AG04449 (cell line): ENCODE data around the gene MS4A10.

Source experiments
- CTCF ChIA-PET: fragments of 350-600 bp; formaldehyde crosslinking; extraction: SDS; loops from one replicate; lab custom pipeline; 2021; ENCODE audit warnings: antibody characterized with exemption; lab: Yijun Ruan, JAX
- POLR2A ChIA-PET: fragments of 400-600, 350-600 bp; formaldehyde crosslinking; extraction: SDS; loops from one replicate; lab custom pipeline; 2020; ENCODE audit warnings: antibody characterized with exemption, inconsistent platforms; lab: Yijun Ruan, JAX
- DNase-seq: peaks from one replicate; pipeline ENCODE4 v3.0.0-alpha.2; 2010; ENCODE audit warnings: low read depth, low spot score
- H3K4me3 ChIP-seq: 2 replicates; pipeline ENCODE4 v1.5.1; 2011; ENCODE audit warnings: low read depth, mild to moderate bottlenecking, control low read depth, low read length
- TF ChIP-seq, protein P1 (sequence below): IDR thresholded peaks from one replicate; pipeline ENCODE4 v1.5.1; 2011; ENCODE audit warnings: mild to moderate bottlenecking, moderate library complexity, low read length, control low read depth, inconsistent platforms; ENCODE audit not compliant: insufficient read depth; ENCODE audit errors: missing control alignments

MS4A10 gene

DNA sequence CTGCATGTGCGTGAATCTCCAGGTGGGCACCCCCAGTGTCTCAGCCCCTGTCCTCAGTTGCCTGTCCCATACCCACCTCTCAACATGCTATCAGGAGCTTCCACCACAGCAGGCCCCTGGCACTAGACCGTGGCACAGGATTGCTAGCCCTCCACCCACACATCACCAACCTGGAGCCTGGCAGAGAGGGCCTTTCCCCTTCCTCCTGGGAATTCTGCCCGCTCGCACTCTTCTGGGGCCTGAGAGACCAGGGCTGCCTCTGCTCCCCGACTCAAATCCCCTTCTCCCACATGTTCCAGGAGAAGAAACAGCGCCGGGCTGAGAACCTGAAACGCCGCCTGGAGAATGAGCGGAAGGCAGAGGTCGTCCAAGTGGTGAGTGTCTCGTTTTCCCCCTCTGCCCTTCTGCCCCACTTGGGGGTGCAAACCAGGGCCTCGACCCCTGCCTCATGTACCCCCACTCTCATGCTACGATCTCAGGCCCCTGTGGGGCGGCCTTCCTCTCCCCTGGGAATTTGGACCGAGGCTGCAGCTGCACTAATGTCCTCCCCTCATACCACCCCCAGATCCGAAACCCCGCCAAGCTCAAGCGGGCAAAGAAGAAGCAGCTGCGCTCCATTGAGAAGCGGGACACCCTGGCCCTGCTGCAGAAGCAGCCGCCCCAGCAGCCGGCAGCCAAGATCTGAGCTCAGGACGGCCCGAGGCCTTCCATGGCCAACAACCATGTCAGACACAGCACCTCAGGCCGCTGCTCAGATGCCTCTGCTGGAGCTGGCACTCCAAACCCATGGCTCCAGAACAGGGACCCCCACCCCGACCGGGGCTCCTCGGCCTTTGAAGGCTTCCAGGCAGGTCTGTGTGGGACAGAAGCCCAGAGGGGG is 64.7 kb downstream of the MS4A10 start:
- H3K4me3 ChIP-seq: no peak overlapping the region
- ChIA-PET POLR2A (no interaction called here), CTCF (interaction anchor here (29.1 kb wide), 1 partner anchor 46 kb away, joined by 1087 read pairs; the partner anchor contains the start of gene PRPF19)
- TF ChIP-seq, protein P1, sequence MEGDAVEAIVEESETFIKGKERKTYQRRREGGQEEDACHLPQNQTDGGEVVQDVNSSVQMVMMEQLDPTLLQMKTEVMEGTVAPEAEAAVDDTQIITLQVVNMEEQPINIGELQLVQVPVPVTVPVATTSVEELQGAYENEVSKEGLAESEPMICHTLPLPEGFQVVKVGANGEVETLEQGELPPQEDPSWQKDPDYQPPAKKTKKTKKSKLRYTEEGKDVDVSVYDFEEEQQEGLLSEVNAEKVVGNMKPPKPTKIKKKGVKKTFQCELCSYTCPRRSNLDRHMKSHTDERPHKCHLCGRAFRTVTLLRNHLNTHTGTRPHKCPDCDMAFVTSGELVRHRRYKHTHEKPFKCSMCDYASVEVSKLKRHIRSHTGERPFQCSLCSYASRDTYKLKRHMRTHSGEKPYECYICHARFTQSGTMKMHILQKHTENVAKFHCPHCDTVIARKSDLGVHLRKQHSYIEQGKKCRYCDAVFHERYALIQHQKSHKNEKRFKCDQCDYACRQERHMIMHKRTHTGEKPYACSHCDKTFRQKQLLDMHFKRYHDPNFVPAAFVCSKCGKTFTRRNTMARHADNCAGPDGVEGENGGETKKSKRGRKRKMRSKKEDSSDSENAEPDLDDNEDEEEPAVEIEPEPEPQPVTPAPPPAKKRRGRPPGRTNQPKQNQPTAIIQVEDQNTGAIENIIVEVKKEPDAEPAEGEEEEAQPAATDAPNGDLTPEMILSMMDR: no peak
- no peak for DNase-seq
